H54 (cell line): ENCODE data around the gene TAC1.
"Not testable (repeated sequence)": the region's sequence is repeated elsewhere in the genome, so short reads cannot be mapped to it uniquely, and the experiment has no call there.

Experiments used
- DNase-seq: peaks from one replicate; pipeline ENCODE4 v3.0.0; 2011; ENCODE audit warnings: low spot score, mixed read lengths; ENCODE audit not compliant: insufficient read length
- FAIRE-seq: peaks from 3 replicates; lab custom pipeline; 2011; peaks lifted over from hg19 to GRCh38; lab: Jason Lieb, UNC
- POLR2A ChIP-seq: IDR thresholded peaks from 2 replicates; pipeline ENCODE4 v1.6.1; 2011; ENCODE audit warnings: low read depth, mild to moderate bottlenecking, low read length

TAC1 gene

GRCh38 chr7:97771576-97771975 lies 39.7 kb downstream of the TAC1 start:
- TF ChIP-seq POLR2A: no peak
- FAIRE-seq (no peak), DNase-seq (no peak)

DNA sequence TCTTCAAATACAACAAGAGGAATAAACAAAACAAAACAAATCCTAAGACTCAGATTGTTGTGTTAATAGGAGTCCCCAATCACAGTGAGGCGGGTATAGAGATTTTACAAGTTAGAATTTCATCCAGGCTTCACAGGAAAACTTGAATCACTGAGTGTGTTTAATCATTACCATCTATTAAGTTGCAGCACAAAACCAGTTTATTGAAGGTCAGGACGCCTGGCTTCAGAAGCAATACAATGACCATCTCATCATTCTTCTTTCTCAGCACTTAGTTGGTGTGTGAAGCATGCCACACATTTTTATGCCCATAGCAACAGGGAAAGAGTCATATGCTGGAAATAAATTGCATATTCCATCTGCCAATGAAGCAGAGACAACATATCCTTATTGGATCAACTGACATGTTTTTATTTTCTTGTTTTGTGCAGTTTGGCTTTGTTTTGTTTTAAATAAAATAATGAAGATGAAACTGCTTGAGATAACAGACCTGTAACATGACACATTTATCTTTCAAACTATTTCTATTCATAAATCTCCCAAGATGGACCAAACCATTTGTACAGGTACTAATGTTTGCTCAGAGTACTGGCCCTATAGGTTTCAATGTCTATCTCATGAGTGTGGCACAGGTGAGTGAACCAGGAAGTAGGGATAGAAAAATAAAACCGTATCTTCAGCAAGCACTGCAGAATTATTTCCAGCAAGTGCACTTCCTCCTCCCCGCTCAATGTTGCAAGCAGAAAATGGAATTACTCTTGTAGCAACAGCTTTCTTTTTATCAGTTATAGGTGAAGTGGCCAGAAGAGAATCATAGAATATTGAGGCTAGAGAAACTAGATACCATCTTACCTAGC lies 40.4 kb downstream of the TAC1 start:
- no peak for DNase-seq
- FAIRE-seq: no peak
- TF ChIP-seq POLR2A: no peak

GRCh38 chr7:97786398-97786797 lies 54.5 kb downstream of the TAC1 start:
- not testable (repeated sequence) for FAIRE-seq, DNase-seq
